GM18498 (cell line): ENCODE results near the gene LONRF3.

ENCODE experiments used
- ATAC-seq: cut with Tn5 transposase; IDR thresholded peaks from one replicate; pipeline ENCODE4 v1.9.1; 2021; ENCODE audit warnings: mild to moderate bottlenecking, moderate library complexity; ENCODE audit not compliant: unreplicated experiment

The LONRF3 gene

DNA sequence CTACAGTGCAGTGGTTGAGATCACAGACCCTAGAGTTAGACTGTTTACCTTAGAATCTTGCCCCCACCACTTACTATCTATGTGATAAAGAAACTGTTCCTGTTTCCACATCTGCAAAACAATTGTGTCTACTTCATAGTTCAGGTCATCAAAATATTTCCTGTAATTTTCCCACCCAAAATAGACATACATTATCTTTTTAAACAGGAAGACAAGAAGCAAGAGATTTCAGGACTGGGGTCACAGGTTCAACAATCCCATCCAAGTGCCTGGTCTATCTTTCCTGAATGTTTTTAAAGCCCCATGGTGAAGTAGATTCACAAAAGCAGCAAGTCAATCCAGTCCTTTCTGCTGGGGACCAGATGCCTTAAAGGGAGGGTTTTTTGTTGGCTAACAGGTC lies 56.6 kb downstream of the LONRF3 start:
- ATAC-seq, result no peak

DNA sequence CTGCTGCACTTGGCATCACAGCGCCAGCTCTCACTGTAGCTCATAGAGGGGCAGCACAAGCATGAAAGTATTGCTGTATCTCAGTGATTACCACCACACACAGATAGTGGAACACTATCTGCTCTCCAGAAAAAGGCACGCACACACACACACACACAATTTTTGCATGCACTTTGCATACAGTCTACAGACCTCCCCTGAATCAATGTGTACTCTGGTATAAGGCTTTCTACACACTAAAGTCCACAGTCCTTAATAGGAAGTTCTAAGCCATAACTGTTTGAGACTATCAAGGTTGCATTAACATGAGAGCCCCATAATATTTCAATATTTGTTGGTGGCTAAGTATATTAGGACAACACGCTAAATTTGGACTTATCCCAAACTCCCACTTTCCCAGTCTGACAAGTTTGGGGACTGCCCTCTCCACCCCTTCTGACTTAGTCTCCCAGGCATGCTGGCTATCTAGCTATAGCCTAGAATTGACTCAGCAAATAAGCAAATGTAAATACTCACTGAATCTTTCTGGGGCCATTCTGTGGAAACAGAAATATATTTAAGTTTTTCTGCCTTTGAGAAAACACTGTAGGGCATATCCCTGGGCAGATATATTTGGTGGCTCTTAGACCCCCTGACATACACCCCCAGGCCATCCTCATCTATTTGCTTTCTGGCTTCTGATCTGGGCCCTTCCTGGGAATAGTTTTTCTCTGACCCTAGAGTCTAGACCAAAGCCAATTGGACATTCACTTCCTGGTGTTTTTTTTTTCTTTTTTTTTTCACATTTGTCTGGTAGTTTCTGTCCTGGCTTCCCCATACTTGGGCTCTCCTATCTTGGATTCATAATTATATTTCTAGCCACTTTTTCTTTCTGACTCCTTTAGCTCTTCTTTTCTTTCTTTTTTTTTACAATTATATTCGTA lies 62.0 kb downstream of the LONRF3 start:
- no peak for ATAC-seq

DNA sequence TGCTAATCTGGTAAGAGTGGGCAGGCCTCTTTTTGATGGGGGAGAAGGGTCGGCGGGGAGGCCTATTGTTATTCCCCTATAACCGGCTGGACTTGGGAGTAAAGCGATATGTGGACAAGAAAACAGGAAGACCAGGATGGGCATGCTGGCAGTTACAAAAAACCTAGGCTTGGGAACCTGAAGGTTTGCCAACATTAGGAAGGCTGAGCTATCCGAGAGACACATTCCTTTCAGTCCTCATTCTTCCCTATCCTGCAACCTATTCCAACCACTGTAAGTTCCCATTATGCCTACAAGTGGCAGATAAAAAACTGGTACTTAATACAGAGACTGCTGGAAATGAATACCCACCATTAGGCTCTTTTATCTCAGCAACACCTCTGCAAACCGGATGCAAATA lies 66.0 kb downstream of the LONRF3 start:
- ATAC-seq, result no peak

DNA sequence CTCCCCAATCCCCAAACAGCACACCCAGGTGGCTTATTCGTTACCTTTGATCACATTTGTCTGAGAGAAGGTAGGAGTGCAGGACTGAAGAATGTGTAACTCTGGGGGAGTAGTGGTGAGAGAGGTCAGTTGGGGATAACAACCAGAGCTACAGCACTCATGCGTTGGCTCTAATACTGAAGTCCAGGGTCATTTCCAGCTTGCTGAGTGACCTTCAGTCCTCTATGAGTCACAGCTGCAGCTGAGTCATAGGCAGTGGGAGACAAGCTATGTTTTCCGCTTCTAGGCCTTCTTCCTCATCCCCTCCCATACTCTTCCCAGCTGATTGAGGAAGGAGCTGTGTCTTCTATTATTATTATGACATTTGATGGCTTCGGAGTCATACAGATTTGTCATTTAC lies 66.8 kb downstream of the LONRF3 start:
- no peak for ATAC-seq

DNA sequence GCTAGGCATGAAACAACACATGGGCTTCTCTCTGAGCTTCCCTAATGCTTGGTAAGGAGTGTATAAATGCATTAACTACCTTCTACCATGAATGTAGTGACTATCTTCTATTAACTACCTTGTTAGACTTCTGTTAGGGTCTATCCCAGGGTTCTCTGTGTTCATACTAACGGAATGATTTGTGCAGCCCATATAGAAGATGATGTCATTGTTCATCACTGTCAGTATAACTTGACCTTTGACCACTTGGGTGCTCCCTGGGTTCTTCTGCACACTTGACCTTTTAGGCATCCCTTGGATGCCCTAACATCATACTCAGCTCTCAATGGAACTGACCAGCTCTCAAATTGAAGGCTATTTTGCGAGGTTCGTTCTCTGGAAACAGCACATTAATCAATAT lies 67.6 kb downstream of the LONRF3 start:
- ATAC-seq, result no peak

DNA sequence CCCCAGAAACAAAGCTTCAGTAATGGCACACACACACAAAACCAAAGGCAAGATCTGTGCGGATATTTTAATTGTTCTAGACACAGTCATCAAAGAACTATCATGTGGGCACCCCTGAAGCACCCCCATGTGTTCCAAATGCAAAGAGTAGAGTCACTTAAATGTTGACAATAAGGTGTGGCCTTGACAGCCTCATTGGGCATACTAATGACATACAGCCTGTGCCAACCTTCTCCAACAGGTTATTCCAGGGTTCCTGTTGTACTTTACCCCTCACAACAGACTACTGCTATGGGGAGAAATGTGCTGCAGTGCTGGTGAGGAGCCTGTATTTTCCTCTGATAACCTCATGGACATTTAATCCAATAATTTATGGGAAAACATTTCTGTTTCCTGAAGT lies 68.6 kb downstream of the LONRF3 start:
- ATAC-seq, result no peak

DNA sequence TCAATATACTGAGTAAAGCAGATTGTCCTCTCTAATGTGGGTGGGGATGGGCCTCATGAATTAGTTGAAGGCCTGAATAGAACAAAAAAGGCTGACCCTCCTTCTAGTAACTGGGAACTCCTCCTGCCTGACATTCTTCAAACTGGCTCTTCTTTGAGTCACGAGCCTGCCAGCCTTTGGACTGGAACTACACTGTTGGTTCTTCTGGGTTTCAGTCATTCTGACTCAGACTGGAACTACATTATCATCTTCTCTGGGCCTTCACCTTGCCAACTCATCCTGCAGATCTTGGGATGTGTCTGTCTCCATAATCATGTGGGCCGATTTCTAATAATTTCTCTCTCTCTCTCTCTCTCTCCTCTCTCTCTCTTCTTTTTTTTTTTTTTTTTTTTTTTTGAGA lies 71.5 kb downstream of the LONRF3 start:
- ATAC-seq, result no peak

DNA sequence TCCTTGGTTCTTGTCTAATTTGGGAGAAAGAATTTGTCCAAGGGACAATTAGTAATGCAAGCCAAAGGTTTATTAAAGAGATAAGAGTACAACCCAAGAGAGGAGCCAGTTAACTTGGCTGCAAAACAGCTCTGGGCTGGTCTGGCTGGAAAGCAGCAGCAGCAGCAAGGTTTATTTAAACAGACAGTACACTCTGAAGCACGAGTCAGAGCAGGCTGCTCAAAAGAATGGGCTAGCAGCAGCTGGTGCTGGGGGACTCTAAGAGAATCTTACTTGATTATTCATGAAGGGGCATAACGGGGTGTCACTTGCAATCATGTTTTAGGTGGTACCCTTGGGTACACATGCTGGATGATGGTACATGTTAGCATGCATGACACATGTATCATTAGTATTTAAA lies 81.3 kb downstream of the LONRF3 start:
- ATAC-seq, result no peak

DNA sequence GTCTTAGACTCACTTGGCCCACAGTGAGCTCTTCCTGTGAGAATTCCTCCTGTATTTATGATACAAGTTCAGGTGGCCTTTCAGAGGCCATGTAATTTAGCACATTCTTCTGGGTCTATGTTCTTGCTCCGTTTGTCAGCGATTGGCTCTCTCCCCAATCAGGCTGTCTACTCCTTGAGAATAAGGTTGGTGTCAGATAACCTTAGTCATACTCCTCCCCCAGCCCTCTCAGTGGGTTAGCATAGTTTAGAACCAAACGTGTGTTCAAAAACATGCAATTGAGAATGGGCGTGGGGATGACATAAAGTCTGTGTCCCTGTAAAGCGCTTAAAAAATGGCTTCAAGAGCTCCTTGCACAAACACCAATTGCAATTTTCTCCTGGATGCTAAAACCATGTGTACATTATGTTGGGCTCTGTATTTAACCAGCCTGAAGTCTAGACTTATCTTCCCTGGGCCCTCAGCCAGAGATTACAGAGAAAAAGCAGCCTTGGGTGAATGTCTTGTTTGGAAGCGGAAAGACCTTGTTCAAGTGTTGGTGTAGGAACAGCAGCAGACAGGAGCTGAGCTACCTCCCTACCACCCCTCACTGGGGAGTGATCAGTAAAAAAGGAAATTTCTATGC lies 88.4 kb downstream of the LONRF3 start:
- ATAC-seq, result no peak

DNA sequence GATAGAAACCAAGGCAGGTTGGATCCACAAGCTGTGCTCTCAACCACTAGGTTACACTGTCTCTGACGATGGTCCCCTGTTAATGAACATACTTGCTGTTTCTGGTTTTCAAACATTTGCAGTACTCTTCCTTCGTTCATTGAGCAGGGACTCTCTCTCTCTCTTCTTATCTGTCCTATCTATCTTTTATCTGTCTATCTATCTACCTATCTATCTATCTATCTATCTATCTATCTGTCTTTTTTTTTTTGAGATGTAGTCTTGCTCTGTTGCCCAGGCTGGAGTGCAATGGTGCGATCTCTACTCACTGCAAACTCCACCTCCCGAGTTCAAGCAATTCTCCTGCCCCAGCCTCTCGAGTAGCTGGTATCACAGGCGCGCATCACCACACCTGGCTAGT lies 89.0 kb downstream of the LONRF3 start:
- ATAC-seq, result no peak

DNA sequence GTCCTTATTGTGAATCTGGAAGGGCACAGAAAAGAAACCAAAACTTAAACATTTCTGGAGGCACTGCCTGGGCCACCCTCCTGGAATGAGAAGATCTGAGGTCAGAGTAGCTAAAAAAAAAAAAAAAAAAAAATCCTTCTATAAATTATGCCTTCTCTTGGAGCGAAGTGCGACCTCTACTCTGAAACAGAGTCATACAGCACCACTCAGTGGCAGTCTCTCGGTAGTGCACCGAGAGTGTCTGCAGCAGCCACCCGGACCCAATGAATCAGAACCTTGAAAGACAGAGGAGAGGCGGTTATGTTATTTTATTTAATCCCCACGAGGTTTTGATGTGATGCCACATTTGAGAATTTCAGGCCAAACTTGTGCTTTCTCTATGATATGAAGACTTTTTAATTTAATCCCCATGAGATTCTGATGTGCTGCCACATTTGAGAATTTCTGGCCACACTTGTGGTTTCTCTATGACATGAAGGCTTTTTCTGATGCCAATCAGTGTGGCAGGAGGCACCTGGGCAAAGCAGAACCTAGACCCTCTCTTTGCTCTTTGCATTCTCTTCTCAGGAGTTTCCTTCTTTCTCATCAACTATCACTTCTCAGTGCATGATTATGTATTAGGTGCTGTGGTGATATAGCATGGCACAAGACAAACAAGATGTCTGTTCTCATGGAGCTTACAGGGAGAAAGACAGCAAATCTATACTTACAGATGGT lies 92.8 kb downstream of the LONRF3 start:
- ATAC-seq, result no peak
